ENCODE data around the gene FLT1.

The FLT1 gene

DNA sequence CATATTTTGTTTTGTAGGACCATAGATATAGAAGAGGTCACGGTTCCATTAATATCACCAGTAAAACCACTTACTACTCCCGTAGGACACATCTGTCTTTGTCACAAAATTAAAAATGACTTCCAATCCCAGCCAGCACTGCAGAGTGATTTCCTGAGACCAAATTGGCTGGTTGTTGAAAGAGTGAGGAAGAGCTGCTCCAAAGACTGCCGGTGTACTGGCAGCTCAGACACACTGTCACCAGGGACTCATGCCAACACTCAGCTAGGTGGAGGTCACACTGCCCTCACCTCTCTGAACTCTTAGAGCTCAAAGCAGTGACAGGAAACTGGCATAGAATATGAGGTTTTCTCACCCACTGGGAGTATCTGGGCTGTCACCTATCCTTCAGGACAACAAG lies 52.1 kb downstream of the FLT1 start:
- TF ChIP-seq TAF1 (IDR thresholded peaks at IDR 0.05; ENCODE audit: borderline replicate concordance, insufficient read depth, low read length) (no peak), REST (IDR thresholded peaks at IDR 0.05; ENCODE audit: insufficient read depth in 1 of 2, low read depth in 2 of 2, low read length in 2 of 2) (no peak), FOXP2 (optimal IDR thresholded peaks at IDR 0.05; ENCODE audit: borderline replicate concordance, extremely low read depth, extremely low read length, insufficient read depth) (no peak), SIN3A (IDR thresholded peaks at IDR 0.05; ENCODE audit: borderline replicate concordance, insufficient read depth, low read length) (no peak), POLR2AphosphoS5 (IDR thresholded peaks at IDR 0.05; ENCODE audit: low read depth, low read length) (no peak)

- no peak for TF ChIP-seq TAF1 (IDR thresholded peaks at IDR 0.05; ENCODE audit: borderline replicate concordance, insufficient read depth, low read length)
- no peak for TF ChIP-seq FOXP2 (optimal IDR thresholded peaks at IDR 0.05; ENCODE audit: borderline replicate concordance, extremely low read depth, extremely low read length, insufficient read depth)
- no peak for TF ChIP-seq REST (IDR thresholded peaks at IDR 0.05; ENCODE audit: insufficient read depth in 1 of 2, low read depth in 2 of 2, low read length in 2 of 2)
These were observed 53.4 kb downstream of the FLT1 start for GRCh38 chr13:28441529-28441928.

- TF ChIP-seq POLR2AphosphoS5 (IDR thresholded peaks at IDR 0.05; ENCODE audit: low read depth, low read length) (no peak), SIN3A (IDR thresholded peaks at IDR 0.05; ENCODE audit: borderline replicate concordance, insufficient read depth, low read length) (no peak), TAF1 (IDR thresholded peaks at IDR 0.05; ENCODE audit: borderline replicate concordance, insufficient read depth, low read length) (no peak), FOXP2 (optimal IDR thresholded peaks at IDR 0.05; ENCODE audit: borderline replicate concordance, extremely low read depth, extremely low read length, insufficient read depth) (no peak), REST (IDR thresholded peaks at IDR 0.05; ENCODE audit: insufficient read depth in 1 of 2, low read depth in 2 of 2, low read length in 2 of 2) (no peak)
These were observed 54.0 kb downstream of the FLT1 start for GRCh38 chr13:28440774-28441504.

DNA sequence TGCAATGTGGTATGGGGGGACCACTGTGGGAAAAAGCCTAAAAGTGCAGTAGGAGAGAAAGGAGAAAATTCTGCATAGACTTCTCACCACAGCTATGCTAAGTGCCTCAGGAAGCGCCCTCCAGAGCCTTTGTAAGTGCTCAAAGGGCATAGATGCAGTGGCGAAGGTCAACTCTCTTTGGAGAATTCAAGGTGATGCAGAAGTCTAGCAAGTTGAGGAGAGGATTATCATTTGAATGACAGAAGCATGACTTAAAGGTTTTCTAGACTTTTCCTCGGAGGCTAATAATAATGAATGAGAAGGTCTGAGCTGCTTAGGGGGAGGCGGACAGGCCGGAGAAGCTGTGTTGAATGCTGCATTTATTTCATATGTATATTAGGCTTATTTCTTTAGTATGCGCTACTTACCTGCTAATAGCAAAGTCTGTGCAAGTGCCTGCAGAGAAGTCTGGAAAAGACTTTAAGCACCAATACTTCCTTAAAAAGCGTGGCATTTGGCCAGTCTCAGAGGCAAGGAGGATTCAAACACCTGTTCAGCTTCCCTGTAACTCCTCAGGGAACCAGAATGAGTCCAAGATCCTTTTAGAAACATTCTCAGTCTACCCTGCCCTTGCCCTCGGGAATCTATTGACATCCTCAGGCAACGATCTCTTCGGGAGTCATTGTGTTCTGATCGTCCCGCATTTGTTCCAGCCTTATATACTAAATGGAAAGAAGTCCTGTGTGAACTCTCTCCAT lies 56.2 kb downstream of the FLT1 start:
- TF ChIP-seq FOXP2 (optimal IDR thresholded peaks at IDR 0.05; ENCODE audit: borderline replicate concordance, extremely low read depth, extremely low read length, insufficient read depth): no peak
- TF ChIP-seq POLR2AphosphoS5 (IDR thresholded peaks at IDR 0.05; ENCODE audit: low read depth, low read length): no peak

DNA sequence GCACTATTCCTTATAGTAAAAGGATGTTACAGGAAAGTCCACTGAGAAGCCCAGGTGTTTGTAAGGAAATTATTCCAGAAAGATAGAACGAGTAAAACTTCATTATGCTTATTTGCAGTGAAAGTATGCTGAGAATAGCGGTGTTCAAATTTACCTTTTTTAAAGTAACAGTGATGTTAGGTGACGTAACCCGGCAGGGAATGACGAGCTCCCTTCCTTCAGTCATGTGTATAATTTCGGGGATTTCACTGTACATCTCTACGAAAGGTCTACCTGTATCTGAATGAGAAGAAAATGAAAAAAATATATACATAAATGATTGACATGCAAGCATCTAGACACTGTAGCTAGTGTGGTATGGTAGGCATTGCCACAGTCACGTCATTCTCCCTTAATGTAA lies 56.9 kb downstream of the FLT1 start:
- TF ChIP-seq TAF1 (IDR thresholded peaks at IDR 0.05; ENCODE audit: borderline replicate concordance, insufficient read depth, low read length) (no peak), SIN3A (IDR thresholded peaks at IDR 0.05; ENCODE audit: borderline replicate concordance, insufficient read depth, low read length) (no peak), FOXP2 (optimal IDR thresholded peaks at IDR 0.05; ENCODE audit: borderline replicate concordance, extremely low read depth, extremely low read length, insufficient read depth) (no peak), REST (IDR thresholded peaks at IDR 0.05; ENCODE audit: insufficient read depth in 1 of 2, low read depth in 2 of 2, low read length in 2 of 2) (no peak), POLR2AphosphoS5 (IDR thresholded peaks at IDR 0.05; ENCODE audit: low read depth, low read length) (no peak)
